ENCODE data around the gene SPDYE4. TPM values are rescaled to one million over a fixed set of nuclear protein-coding genes. Genes with fewer than 3 reads are reported as not detected.

Gene SPDYE4
- total RNA-seq, 1 experiment from 2014 or later = not detected

- Mint-ChIP-seq H3K9me3 (0 out of 2 replicates have a peak, but pooled peaks cover 10% of the 10 kb centered on the region), H3K27me3 (ENCODE audit: low read depth) (peaks cover 7% of the 10 kb centered on the region), H3K4me1 (peaks cover 15% of the 10 kb centered on the region), H3K36me3 (no peaks in the 10 kb centered on the region), H3K4me3 (no peak overlapping the region), H3K27ac (no peak overlapping the region)
- ChIA-PET POLR2A (no interaction called here), CTCF (interaction anchor here (0.9 to 6.8 kb wide), 5 partner anchors 32 to 141 kb away, joined by 3 to 65 read pairs (median 7); partner anchors contain the start of gene MYH10)
- no peak for TF ChIP-seq PRRX2 (CRISPR knock-in tag; IDR thresholded peaks at IDR 0.05)
- TF ChIP-seq RELA (CRISPR knock-in tag; IDR thresholded peaks at IDR 0.05; ENCODE audit: borderline replicate concordance) = no peak
- TF ChIP-seq CREB1 (CRISPR knock-in tag; IDR thresholded peaks at IDR 0.05) = no peak
- TF ChIP-seq FOXP1 (CRISPR knock-in tag; IDR thresholded peaks at IDR 0.05; ENCODE audit: borderline replicate concordance) = no peak
- no peak for TF ChIP-seq ZNF425 (CRISPR knock-in tag; conservative IDR thresholded peaks at IDR 0.05)
- TF ChIP-seq ZBTB43 (CRISPR knock-in tag; IDR thresholded peaks at IDR 0.05) = no peak
- TF ChIP-seq NFE2L1 (CRISPR knock-in tag; IDR thresholded peaks at IDR 0.05) = no peak
- no peak for TF ChIP-seq ZNF423 (CRISPR knock-in tag; IDR thresholded peaks at IDR 0.05)
- no peak for TF ChIP-seq ZNF121 (CRISPR knock-in tag; IDR thresholded peaks at IDR 0.05)
- no peak for TF ChIP-seq USF2 (CRISPR knock-in tag; IDR thresholded peaks at IDR 0.05)
- ATAC-seq (no peak), DNase-seq (ENCODE audit: low spot score) (no peak)
Observed at GRCh38 chr17:8753136-8753975, 5.0 kb downstream of the SPDYE4 start.

GRCh38 chr17:8749616-8750015 lies 8.7 kb downstream of the SPDYE4 start:
- no peaks in the 10 kb centered on the region; the same call in 1 of the 2 replicates for H3K27me3 Mint-ChIP-seq (ENCODE audit: low read depth)
- POLR2A ChIA-PET = no interaction called here
- DNase-seq (ENCODE audit: low spot score) (no peak), ATAC-seq (no peak)
- no peaks in the 10 kb centered on the region for H3K36me3 Mint-ChIP-seq
- TF ChIP-seq STAT6 (CRISPR knock-in tag; conservative IDR thresholded peaks at IDR 0.05; ENCODE audit: low read depth) (no peak), PRRX2 (CRISPR knock-in tag; IDR thresholded peaks at IDR 0.05) (no peak), NFATC4 (CRISPR knock-in tag; IDR thresholded peaks at IDR 0.05) (no peak), AFF4 (CRISPR knock-in tag; IDR thresholded peaks at IDR 0.05; ENCODE audit: borderline replicate concordance) (no peak), ESRRA (CRISPR knock-in tag; IDR thresholded peaks at IDR 0.05; ENCODE audit: borderline replicate concordance) (no peak), ZNF671 (CRISPR knock-in tag; IDR thresholded peaks at IDR 0.05) (no peak)
- H3K4me1 Mint-ChIP-seq = peaks cover 7% of the 10 kb centered on the region
- no peak overlapping the region for H3K27ac Mint-ChIP-seq
- CTCF ChIA-PET = interaction anchor here (1.5 kb wide), 1 partner anchor 36 kb away, joined by 3 read pairs; no protein-coding TSS in a partner anchor
- H3K4me3 Mint-ChIP-seq = no peak overlapping the region
- no peaks in the 10 kb centered on the region for H3K9me3 Mint-ChIP-seq

All from WTC11 (cell line).